GM12801 (cell line): ENCODE results near the gene CCDC117.

ENCODE experiments used
- TF ChIP-seq, protein P1 (sequence below): IDR thresholded peaks from one replicate; pipeline ENCODE4 v1.5.1; 2011; ENCODE audit warnings: control low read depth; ENCODE audit not compliant: insufficient read length; ENCODE audit errors: extremely low read depth

The CCDC117 gene

DNA sequence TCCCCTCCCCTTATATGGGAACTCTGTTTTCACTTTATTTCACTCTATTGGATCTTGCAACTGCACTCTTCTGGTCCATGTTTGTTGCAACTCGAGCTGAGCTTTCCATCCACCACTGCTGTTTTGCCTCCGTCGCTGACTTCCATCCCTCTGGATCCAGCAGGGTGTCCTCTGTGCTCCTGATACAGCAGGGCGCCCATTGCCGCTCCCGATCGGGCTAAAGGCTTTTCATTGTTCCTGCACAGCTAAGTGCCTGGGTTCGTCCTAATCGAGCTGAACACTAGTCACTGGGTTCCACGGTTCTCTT, 11.1 kb upstream of the CCDC117 start:
- TF ChIP-seq, protein P1, sequence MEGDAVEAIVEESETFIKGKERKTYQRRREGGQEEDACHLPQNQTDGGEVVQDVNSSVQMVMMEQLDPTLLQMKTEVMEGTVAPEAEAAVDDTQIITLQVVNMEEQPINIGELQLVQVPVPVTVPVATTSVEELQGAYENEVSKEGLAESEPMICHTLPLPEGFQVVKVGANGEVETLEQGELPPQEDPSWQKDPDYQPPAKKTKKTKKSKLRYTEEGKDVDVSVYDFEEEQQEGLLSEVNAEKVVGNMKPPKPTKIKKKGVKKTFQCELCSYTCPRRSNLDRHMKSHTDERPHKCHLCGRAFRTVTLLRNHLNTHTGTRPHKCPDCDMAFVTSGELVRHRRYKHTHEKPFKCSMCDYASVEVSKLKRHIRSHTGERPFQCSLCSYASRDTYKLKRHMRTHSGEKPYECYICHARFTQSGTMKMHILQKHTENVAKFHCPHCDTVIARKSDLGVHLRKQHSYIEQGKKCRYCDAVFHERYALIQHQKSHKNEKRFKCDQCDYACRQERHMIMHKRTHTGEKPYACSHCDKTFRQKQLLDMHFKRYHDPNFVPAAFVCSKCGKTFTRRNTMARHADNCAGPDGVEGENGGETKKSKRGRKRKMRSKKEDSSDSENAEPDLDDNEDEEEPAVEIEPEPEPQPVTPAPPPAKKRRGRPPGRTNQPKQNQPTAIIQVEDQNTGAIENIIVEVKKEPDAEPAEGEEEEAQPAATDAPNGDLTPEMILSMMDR = no peak

DNA sequence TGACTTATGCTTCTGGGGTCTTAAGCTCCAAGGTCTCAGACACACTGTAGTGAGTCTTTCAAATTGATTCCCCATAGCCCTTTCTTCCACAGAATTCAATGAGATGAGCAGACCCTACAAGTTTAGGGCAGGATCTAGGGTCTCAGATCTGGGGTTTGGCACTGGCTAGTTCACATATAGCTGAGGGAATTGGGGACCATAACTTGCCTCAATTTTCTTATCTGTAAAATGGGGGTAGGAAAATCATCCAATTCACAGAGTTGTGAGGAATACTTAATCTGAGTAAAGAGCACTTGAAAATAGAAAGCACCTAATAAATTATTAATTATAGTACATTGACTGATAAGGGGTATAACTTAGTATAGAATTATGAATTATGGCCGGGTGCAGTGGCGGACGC, 5.9 kb upstream of the CCDC117 start:
- TF ChIP-seq, protein P1 = no peak

DNA sequence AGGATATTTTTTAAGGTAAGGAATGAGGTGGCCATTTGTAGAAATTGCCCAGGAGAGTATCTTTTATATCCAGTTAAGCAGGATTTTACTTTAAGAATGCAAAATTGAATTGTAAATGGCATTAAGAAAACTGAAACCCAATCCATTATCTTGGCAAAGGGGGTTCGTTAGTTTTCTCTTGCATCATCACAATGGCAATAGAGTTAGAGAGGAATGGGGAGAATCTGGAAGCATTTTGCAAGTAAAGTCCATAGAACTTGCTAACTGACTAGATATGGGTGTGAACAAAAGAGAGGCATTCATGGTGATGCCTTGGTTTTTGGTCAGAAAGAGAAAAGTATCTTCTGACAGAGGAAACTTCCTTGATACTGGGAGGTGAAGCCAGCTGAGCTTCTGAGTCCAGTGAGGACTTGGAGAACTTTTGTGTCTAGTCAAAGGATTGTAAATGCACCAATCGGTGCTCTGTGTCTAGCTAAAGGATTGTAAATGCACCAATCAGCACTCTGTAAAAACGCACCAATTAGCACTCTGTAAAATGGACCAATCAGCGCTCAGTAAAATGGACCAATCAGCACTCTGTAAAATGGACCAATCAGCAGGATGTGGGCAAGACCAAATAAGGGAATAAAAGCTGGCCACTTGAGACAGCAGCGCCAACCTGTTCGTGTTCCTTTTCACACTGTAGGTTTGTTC, 3.6 kb upstream of the CCDC117 start:
- TF ChIP-seq, protein P1 = no peak

DNA sequence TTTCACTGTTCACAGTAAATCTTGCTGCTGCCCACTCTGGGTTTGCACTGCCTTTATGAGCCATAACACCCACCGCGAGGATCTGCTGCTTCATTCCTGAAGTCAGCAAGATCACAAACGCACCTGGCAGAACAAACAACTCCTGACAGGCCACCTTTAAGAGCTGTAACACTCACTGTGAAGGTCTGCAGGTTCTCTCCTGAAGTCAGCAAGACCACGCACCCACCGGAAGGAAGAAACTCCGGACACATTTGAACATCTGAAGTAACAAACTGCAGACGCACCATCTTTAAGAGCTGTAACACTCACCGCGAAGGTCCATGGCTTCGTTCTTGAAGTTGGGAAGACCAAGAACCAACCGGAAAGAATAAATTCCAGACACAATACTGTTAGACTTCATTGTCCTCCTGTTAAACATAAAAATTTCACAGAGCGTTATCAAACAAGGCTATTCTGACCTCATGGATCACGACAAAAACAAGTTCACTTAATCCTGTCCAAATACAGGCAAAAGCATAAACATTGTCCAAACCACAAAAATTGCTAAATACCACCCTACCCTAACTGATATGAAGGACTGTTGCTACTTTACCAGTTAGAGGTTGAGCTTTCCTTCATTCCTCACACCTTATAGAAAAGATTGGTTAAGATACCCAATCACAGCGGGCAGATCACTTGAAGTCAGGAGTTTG, 3.0 kb upstream of the CCDC117 start:
- TF ChIP-seq, protein P1 = no peak

DNA sequence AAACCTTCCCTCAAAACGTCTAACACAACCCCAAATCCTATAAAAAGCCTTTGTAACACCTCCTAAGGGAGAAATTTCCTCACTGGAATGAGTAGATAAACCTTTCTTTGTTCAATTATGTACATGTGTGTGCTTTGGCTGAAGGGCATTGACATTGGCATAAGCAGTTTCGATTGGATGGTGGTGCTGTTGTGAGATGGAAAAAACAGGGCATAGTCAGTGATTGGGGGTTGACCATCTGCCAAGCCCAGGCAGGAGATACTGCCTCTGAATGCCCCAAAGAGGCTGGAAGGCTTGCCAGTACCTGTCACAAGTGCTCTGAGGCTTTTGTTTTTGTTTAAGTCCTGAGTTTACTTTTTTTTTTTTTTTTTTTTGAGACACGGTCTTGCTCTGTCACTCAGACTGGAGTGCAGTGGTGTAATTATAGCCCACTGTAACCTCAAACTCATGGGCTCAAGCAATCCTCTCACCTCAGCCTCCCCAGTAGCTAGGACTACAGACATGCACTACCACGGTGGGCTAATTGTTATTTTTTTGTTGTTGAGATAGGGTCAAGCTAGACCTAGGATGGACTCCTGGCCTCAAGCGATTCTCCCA, 1.2 kb upstream of the CCDC117 start:
- TF ChIP-seq, protein P1 = no peak

DNA sequence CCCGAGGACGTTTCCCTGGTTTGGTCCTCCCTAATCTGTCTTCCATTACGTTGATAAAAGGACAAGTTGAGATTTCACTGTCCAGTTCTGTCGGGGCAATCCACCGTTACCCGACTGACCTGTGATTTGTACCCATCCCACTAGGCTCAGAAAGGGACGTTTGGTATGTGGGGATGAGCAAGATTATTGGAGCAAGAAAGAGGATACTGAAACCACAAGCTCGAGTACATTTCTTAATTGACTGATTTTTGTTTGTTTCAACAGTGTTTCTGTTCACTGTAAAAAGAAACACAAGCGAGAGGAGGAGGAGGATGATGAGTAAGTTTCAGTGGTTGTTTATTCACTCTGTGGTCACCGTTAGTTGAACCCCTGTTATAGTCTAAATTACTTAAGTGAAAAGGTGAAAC, 969 bp downstream of the CCDC117 start:
- TF ChIP-seq, protein P1 = no peak

DNA sequence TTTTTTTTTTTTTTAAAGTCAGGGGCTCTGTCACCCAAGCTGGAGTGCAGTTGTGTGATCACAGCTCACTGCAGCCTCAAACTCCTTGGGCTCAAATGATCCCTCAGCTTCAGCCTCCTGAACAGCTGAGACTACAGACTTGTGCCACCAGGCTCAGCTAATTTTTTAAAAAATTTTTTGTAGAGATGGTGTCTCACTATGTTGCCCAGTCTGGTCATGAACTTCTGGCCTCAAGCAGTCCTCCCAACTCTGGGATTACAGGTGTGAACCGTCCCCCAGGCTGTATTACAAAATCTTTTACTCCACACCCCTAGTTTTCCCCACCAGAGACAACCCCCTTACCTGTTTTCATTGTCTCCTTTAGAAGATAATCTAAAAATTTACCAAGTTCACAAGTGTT, 1.9 kb downstream of the CCDC117 start:
- TF ChIP-seq, protein P1 = no peak
